ENCODE data around the gene BICD1.

The BICD1 gene

DNA sequence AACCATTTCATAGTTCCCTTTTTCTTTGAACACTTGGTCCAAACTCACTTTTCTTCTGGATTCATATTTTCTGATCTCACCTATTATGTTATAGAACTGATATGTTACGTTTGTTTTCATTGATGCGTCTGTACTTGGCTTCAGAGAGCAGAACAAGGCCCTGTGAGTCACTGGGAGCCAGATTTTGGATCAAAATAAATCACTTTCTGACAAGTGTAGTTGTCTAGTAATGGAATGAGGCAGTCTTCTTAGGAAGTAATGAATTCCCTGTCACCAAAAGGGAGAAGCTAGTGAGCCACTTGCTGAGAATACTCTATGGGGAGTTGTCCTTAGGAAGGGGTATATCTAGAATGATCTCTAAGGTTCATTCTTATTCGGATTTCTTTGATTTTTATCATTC lies 10.2 kb downstream of the BICD1 start:
- TF ChIP-seq, protein P1, sequence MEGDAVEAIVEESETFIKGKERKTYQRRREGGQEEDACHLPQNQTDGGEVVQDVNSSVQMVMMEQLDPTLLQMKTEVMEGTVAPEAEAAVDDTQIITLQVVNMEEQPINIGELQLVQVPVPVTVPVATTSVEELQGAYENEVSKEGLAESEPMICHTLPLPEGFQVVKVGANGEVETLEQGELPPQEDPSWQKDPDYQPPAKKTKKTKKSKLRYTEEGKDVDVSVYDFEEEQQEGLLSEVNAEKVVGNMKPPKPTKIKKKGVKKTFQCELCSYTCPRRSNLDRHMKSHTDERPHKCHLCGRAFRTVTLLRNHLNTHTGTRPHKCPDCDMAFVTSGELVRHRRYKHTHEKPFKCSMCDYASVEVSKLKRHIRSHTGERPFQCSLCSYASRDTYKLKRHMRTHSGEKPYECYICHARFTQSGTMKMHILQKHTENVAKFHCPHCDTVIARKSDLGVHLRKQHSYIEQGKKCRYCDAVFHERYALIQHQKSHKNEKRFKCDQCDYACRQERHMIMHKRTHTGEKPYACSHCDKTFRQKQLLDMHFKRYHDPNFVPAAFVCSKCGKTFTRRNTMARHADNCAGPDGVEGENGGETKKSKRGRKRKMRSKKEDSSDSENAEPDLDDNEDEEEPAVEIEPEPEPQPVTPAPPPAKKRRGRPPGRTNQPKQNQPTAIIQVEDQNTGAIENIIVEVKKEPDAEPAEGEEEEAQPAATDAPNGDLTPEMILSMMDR (IDR thresholded peaks at IDR 0.05; ENCODE audit: extremely low read depth, insufficient read depth, missing control alignments) = no peak
- no peak for DNase-seq (ENCODE audit: low spot score)
- in situ Hi-C loops (cut with MboI; ENCODE audit: low pct_unique_long_range_greater_than_20kb, low sequenced_read_pairs, unreplicated experiment) = loop anchor here (25.0 kb wide), 1 partner anchor 170 kb away; no protein-coding TSS in a partner anchor

DNA sequence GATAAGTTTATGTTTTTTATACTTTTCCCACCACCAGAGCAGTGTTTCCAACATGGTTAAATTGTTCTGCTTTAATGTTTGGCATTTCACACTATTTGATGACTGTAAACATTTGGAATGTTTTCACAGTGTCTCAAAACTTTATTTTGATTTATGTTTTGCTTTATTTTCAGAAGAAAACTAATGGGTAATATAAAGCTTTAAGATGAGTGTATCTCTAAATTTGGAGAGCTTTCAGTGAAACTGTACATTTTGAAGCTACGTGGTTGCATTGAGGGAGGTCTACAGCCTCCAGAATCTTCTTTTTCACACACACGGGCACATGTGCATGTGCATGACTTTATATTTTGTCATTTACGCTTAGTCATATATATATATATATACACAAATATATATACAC lies 10.7 kb downstream of the BICD1 start:
- TF ChIP-seq, protein P1 (IDR thresholded peaks at IDR 0.05; ENCODE audit: extremely low read depth, insufficient read depth, missing control alignments) = no peak
- no peak for DNase-seq (ENCODE audit: low spot score)
- in situ Hi-C loops (cut with MboI; ENCODE audit: low pct_unique_long_range_greater_than_20kb, low sequenced_read_pairs, unreplicated experiment) = loop anchor here (25.0 kb wide), 1 partner anchor 170 kb away; no protein-coding TSS in a partner anchor

DNA sequence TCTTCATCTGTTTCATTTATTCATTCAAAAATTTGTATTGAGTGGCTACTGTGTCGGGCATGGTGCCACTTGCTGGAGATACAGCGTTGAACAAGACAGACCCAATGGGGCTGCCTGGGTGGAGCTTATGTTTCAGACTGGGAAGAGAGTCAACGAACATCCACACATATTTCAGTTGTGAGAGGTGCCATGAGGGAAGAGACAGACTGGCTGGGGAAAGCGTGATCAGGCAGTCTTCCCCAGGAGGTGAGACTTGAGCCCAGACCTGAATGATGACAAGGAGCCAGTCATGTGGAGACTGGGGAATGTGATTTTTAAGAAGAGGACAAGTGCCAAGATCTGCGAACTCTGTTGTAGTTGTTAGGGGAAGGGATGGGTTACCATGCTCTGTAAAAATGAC lies 12.2 kb downstream of the BICD1 start:
- TF ChIP-seq, protein P1 (IDR thresholded peaks at IDR 0.05; ENCODE audit: extremely low read depth, insufficient read depth, missing control alignments) = no peak
- no peak for DNase-seq (ENCODE audit: low spot score)
- in situ Hi-C loops (cut with MboI; ENCODE audit: low pct_unique_long_range_greater_than_20kb, low sequenced_read_pairs, unreplicated experiment) = loop anchor here (25.0 kb wide), 1 partner anchor 168 kb away; no protein-coding TSS in a partner anchor

DNA sequence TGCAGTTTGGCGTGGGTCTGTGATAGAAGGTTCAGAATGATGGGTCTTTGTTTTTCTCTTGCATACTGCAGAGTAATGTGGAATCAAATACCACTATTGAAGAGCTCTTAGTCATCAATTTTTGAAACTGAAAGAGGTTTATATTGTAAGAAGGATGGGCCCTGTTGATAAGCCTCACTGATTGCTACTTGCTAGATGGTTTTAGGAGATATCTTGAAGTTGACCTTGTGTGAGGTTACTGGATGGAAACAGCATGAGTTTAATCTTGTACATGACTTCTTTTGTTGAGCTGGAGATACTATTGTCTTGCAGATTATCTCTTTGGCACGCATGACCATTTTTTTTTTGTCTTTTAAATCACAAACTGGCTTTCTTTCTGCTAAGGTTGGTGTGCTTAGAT lies 13.8 kb downstream of the BICD1 start:
- in situ Hi-C loops (cut with MboI; ENCODE audit: low pct_unique_long_range_greater_than_20kb, low sequenced_read_pairs, unreplicated experiment) = loop anchor here (25.0 kb wide), 1 partner anchor 167 kb away; no protein-coding TSS in a partner anchor
- TF ChIP-seq, protein P1 (IDR thresholded peaks at IDR 0.05; ENCODE audit: extremely low read depth, insufficient read depth, missing control alignments) = no peak
- DNase-seq (ENCODE audit: low spot score) = peak; percentile 64

DNA sequence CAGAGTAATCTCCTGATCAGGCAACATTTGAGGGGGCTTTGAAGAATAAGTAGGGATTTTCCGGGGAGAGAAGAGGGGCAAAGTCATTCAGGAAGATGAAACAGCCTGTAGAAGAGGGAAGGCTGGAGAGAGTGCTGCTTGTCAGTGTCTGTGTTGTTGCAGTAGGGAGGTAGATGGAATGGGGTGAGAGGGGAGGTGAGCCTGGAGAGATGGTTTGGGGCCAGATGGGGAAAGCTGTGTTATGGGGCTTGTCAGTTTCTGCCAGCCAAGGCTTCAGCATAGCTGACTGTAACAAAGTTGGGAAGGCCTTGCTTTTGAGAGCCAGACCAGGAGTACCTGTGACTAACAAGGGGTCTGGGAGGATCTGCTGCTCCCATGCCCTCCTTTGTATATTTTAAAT lies 18.0 kb downstream of the BICD1 start:
- in situ Hi-C loops (cut with MboI; ENCODE audit: low pct_unique_long_range_greater_than_20kb, low sequenced_read_pairs, unreplicated experiment) = loop anchor here (25.0 kb wide), 1 partner anchor 163 kb away; no protein-coding TSS in a partner anchor
- no peak for DNase-seq (ENCODE audit: low spot score)
- TF ChIP-seq, protein P1 (IDR thresholded peaks at IDR 0.05; ENCODE audit: extremely low read depth, insufficient read depth, missing control alignments) = no peak

DNA sequence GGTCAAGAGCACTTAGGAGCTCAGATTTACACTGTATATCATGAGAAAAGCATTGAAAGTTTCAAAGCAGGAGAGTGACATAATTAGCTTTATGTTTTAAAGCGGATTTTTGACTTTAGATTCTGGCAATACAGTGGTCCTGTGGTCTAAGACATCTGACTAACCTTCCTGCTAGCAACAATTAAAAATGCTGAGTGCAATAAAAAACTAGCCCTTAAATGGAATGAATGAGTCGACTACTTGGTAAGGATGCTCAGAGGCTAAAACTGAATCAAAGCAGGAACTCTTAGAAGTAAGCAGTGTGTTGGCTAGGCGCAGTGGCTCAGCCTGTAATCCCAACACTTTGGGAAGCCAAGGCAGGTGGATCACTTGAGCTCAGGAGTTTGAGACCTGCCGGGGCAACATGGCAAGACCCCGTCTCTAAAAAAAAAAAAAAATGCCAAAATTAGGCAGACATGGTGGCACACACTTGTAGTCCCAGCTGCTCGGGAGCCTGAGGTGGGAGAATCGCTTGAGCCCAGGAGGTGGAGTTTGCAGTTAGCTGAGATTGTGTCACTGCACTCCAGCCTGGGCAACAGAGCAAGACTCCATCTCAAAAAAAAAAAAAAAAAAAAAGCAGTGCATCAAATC lies 18.9 kb downstream of the BICD1 start:
- in situ Hi-C loops (cut with MboI; ENCODE audit: low pct_unique_long_range_greater_than_20kb, low sequenced_read_pairs, unreplicated experiment) = no loop called here
- TF ChIP-seq, protein P1 (IDR thresholded peaks at IDR 0.05; ENCODE audit: extremely low read depth, insufficient read depth, missing control alignments) = no peak
- no peak for DNase-seq (ENCODE audit: low spot score)
